Myocyte (in vitro differentiated cells): ENCODE results near the gene SETD7. TPM values are rescaled to one million over a fixed set of nuclear protein-coding genes. Genes with fewer than 3 reads are reported as not detected.

Experiments used
- DNase-seq: peaks from one replicate; pipeline ENCODE4 v3.0.0-alpha.2; 2012; ENCODE audit warnings: low read depth
- polyA plus RNA-seq: library from polyadenylated mRNA; unstranded; fragments of >200 nt; gene quantifications from one replicate; pipeline ENCODE4 v1.2.1, GENCODE V29; 2012; ENCODE audit warnings: missing spikeins
- total RNA-seq: library from RNA; depleted of rRNA; stranded (reverse); fragments of >200 nt; gene quantifications from 2 replicates; pipeline ENCODE4 v1.2.3, GENCODE V29; 2014

The SETD7 gene
- total RNA-seq: 411 and 456 TPM in 2 replicates
- 116 TPM for polyA plus RNA-seq

DNA sequence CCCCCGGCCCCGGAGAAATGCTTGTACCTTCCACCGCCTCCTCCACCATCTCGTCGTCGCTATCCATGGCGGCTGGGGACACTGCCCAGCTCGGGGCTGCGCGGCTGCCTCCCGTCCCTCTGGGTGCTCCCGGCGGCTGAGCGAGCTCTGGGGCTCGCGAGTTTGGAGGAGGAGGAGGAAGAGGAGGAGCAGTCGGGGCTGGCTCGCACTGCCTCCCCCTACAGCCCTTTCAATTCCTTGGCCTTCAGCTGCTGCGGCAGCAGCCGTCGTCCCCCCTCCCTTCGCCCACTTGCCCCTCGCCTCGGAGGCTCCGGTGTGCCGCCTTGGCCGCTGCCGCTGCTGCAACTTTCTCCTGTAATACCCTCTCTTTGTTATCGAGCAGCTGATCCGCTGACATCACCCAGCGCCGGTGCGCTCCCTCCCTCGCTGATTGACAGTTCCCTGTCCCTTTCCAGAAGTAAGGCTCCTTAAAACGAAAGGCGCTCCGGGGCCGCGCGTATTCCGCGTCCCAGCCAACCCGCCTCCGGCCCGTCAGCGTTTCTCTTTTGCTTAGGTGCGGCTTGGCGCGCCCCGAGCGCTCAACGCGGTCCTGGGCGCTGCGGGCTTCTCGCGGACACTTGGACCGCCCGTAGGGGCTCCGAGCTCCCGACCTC lies at the start of gene SETD7:
SETD7 (minus strand) TSS at position 149 of the 653 bp plus-strand sequence; CDS start at position 67, 82 bp downstream.
- DNase-seq: peak; percentile 90

- DNase-seq: no peak
These were observed 49.5 kb upstream of the SETD7 start for GRCh38 chr4:139605516-139605915.

DNA sequence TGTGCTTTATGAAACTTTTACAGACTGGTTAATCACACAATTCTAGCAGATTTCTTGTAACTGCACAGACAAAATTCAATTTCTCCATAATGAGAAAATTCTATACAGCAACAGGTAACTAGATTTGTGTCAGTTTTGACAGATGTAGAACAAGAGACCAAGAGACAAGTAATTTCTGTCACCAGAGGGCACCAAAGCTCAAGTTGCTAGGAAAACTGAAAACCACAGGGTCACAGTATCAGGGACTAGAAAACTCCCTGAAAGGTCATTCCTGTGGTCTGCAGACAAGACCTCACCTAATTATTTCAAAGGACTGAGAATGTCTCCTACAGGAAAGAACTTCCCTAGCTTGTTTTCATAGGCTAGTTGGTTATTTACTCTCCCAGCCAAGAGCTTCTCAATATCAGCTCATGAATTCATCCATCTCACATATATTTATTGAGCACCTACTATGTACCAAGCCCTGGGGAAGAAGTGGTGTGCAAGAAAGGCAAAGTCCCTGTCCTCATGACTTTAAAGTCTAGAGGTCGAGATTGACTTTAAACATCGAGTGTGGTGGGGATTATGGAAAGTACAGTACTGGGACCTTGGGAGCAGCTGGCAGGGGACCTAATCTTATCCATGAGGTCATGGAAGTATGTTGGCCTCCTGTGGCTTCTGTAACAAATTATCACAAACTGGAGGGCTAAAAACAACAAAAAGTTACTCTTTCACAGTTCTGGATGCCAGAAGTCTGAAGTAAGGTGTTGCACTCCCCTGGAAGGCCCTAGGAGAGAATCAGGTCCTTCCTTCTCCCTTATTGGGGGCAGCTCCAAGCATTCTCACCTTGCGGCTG lies 47.8 kb upstream of the SETD7 start:
- peak; percentile 85 for DNase-seq

DNA sequence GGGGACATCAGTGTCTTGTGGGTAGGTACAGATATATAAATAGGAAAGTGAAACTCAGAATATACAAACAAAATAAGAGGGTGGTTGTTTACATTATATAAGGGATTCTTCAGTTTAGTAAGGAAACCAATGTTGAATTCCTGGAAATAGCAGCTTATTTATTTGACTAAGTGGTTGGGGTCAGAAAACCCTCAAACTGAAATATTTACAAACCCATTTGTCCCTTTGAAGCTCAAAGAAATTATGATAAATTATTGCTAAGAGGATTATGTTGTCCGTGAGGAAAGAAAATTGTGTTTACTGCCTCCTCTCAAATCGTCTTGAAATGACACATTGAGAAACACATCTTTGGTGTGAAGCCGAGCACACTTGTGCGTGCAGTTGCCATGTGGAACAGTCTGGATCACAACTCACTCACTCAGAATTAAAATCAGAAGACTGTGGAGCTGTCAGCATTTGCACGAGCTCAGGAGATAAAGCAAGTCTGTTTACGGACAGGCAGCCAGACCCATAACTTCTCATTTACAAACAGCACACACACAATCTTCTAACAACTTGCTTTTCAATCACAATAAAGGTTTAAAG lies 46.8 kb upstream of the SETD7 start:
- no peak for DNase-seq

GRCh38 chr4:139600662-139601061 lies 44.6 kb upstream of the SETD7 start:
- no peak for DNase-seq

- no peak for DNase-seq
These were observed 43.8 kb upstream of the SETD7 start for GRCh38 chr4:139599594-139600374.

DNA sequence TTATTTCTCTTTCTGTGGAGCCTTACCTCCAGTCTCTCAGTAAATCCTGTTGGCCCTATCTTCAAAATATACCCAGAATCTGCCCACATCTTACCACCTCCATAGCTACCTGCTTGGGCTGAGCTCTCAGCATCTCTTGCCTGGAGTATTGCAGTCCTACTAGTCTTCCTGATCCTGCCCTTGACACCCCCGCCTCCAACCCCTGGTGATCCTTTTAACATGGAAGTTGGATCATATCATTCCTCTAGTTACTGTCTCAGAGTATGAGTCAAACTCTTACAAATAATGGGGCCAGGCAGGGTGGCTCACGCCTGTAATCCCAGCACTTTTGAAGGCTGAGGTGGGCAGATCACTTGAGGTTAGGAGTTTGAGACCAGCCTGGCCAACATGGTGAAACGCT lies 43.1 kb upstream of the SETD7 start:
- DNase-seq: no peak

- no peak for DNase-seq
These were observed 40.8 kb upstream of the SETD7 start for GRCh38 chr4:139596684-139597279.

DNA sequence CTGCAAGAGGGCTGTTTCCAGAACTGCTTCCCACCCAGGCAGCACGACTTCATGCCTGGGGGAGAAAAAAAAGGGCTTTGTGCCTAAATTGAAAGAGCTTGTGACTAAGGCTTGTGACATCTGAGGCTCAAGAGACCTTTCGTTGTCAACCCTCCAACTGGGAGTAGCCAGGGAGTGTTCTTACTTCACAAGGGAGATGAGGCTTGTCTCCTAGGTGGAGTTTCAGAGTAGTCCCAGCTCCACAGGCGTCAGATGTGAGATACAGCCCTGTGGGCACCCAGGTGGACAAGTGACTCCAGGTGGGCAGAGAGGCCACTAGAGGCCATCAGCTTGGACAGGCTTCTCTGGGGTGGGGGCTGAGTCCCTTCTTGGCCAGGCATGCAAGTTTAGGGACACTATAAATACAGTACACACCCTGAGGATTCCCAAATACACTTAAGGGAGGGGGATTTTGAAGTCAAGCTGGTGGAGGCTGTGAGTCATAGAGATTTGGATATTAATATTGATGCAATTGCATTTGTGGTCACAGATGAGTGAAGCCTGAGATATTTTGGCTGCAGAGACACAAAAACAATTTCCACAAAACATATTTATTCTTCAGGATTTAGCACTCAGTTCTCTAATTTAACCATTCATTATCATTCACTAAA lies 40.1 kb upstream of the SETD7 start:
- DNase-seq: peak; percentile 67

- no peak for DNase-seq
These were observed 38.7 kb upstream of the SETD7 start for GRCh38 chr4:139594591-139595185.

- DNase-seq: peak; percentile 85
These were observed 37.1 kb upstream of the SETD7 start for GRCh38 chr4:139593091-139593564.

DNA sequence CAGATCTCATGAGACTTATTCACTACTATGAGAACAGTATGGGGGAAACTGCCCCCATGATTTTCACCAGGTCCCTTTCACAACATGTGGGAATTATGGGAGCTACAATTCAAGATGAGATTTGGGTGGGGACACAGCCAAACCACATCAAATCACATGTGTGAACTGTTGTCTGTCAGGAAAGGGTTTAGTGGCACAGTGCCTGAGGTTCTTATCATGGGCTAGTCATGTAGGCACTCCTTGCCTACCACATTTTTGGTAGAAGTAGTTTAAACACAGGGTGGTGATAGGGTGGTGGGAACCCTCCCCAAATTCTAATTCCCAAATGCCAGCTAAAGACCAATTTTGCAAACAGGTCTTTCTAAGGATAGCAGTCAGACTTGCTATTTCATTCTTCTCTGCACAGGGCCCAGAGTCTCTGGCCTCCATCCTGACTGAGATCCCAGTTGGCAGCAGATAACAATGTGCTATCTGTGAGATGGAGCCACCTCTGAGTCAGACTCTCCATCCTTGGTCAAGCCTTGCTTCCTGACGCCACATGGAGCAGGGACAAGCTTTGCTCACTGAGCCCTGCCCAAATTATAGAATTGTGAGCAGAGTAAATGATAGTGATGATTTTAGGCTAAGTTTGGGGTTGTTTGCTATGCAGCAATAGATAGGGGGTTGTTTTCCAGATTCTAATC lies 33.5 kb upstream of the SETD7 start:
- DNase-seq: peak; percentile 65

DNA sequence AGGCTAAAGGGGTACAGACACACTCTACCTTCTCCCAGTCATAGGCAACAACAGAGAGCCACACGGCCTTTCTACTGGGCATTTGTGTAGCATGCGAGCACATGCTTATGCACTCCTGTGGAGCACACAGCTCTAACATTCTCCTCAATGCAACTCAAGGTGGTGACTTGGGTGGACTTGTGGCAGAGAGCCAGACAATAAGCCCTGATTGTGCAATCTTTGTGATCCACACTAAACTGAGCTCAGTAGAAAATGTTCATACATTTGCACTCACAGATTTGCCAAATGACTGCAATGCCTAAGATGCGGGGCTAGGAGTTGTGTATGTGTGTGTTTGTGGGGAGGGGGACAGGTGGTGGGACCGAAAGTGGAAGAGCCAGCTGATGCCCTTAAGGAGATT lies 31.4 kb upstream of the SETD7 start:
- no peak for DNase-seq

- DNase-seq: no peak
These were observed 29.5 kb upstream of the SETD7 start for GRCh38 chr4:139585473-139585872.

GRCh38 chr4:139584784-139585183 lies 28.8 kb upstream of the SETD7 start:
- no peak for DNase-seq

DNA sequence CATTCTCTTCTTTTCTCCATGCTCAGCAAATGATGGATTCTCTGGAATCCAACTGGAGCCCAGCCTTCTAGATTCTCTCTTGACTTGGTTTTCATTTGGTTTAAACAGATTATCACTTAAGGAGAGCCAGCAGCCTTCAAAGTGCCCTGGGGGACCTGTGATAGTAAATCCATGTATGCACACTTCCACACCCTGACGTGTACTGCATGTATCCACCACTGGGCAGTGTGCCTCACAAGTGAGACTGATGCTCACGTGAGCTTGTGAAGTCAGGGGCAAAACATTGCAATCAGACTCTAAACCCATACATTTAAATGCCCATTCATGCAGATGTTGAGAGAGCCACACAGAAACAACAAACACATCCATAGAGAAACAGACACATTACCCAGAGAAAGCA lies 28.0 kb upstream of the SETD7 start:
- DNase-seq: no peak

DNA sequence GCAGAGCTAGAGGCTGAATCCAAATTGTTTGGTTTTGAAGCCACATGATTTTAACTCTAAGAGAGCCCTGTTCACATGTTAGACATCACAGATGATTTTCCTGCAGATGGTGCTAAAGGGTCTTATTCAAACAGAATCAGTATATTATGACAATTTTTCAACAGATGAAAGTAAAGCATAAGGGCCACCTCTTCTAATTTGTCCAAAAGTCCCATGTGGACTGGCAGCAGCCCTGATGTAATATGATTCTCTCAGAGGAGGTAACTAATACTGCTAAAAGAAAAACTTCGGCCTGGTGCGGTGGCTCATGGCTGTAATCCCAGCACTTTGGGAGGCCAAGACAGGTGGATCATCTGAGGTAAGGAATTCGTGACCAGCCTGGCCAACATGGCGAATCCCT lies 26.0 kb upstream of the SETD7 start:
- peak; percentile 50 for DNase-seq

GRCh38 chr4:139581096-139581495 lies 25.1 kb upstream of the SETD7 start:
- no peak for DNase-seq

DNA sequence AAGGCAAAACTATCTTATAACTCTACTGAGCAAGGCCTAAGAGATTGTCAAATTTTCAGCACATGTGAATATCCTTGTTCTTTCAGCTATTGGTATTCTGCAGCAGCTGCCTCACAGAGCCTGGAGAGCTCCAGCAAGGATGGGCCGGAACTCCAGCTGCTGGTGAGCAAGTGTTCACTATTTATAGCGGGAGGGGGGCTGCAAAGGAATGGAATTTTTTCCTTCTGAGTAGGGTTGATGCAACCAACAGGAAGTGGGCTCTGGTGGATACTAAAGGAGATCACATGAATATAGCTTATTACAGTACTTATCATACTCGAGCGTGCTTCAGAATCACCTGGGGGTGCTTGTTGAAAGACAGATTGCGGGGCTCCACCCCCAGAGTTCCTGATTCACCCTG lies 20.2 kb upstream of the SETD7 start:
- DNase-seq: peak; percentile 97
